OCI-LY7 (cell line): ENCODE measurements around the gene DCLK1. TPM values are rescaled to one million over a fixed set of nuclear protein-coding genes. Genes with fewer than 3 reads are reported as not detected.

Experiments used
- BruUV-seq: library from RNA; stranded (reverse); fragments of 400-500 nt; replicated peaks from 2 replicates; lab custom pipeline; 2021; lab: Mats Ljungman, UMichigan
- CTCF ChIA-PET: fragments of 300-600 bp; sonication (Branson Sonifier 250); formaldehyde crosslinking; loops from one replicate; lab custom pipeline; 2022; ENCODE audit warnings: antibody characterized with exemption; ENCODE audit not compliant: unreplicated experiment; lab: Charles Lee
- POLR2A ChIA-PET: fragments of 300-600 bp; sonication (Branson Sonifier 250); formaldehyde crosslinking; loops from one replicate; lab custom pipeline; 2022; ENCODE audit warnings: antibody characterized with exemption; lab: Charles Lee
- DNase-seq: peaks from one replicate; pipeline ENCODE4 v3.0.0-alpha.2; 2015; ENCODE audit warnings: low spot score
- H2AFZ ChIP-seq: fragments of 200-600 bp; sonication (generic), shearing (Covaris generic); 2 replicates; pipeline ENCODE4 v1.6.1; 2014; ENCODE audit warnings: mild to moderate bottlenecking, antibody characterized with exemption, low read length, moderate library complexity
- H3K27ac ChIP-seq: fragments of 200-600 bp; sonication (generic); 2 replicates; pipeline ENCODE4 v1.5.1; 2014; ENCODE audit warnings: mixed run types, low read depth, mild to moderate bottlenecking, moderate library complexity, low read length, inconsistent platforms; ENCODE audit not compliant: poor library complexity, severe bottlenecking
- H3K36me3 ChIP-seq: fragments of 200-600 bp; sonication (generic); 2 replicates; pipeline ENCODE4 v1.6.1; 2014; ENCODE audit warnings: mild to moderate bottlenecking, antibody characterized with exemption, low read length, moderate library complexity, mixed read lengths; ENCODE audit not compliant: insufficient read depth
- H3K4me1 ChIP-seq: fragments of 200-600 bp; sonication (generic); 2 replicates; pipeline ENCODE4 v1.5.1; 2014; ENCODE audit warnings: mild to moderate bottlenecking, low read length; ENCODE audit not compliant: insufficient read depth, poor library complexity, severe bottlenecking
- H3K4me2 ChIP-seq: fragments of 200-600 bp; sonication (generic); 2 replicates; pipeline ENCODE4 v1.6.1; 2014; ENCODE audit warnings: mild to moderate bottlenecking, low read length
- H3K4me3 ChIP-seq: fragments of 200-600 bp; sonication (generic); 2 replicates; pipeline ENCODE4 v1.5.1; 2014; ENCODE audit warnings: mild to moderate bottlenecking, low read depth, low read length; ENCODE audit not compliant: poor library complexity, severe bottlenecking
- H3K79me2 ChIP-seq: fragments of 200-600 bp; sonication (generic); 2 replicates; pipeline ENCODE4 v1.6.1; 2016; ENCODE audit warnings: low read depth, mild to moderate bottlenecking, low read length, moderate library complexity, mixed read lengths; ENCODE audit not compliant: insufficient read depth
- H3K9me2 ChIP-seq: fragments of 200-600 bp; sonication (generic); 2 replicates; pipeline ENCODE4 v1.6.1; 2016; ENCODE audit warnings: mild to moderate bottlenecking, low read length, mixed read lengths; ENCODE audit not compliant: insufficient read depth
- H3K9me3 ChIP-seq: fragments of 200-600 bp; sonication (generic); 2 replicates; pipeline ENCODE4 v1.6.1; 2014; ENCODE audit warnings: mild to moderate bottlenecking, mixed run types, low read length, mixed read lengths
- H4K20me1 ChIP-seq: fragments of 200-600 bp; sonication (generic); 2 replicates; pipeline ENCODE4 v1.6.1; 2014; ENCODE audit warnings: mild to moderate bottlenecking, antibody characterized with exemption, low read length, moderate library complexity, mixed read lengths; ENCODE audit not compliant: insufficient read depth
- EZH2phosphoT487 ChIP-seq: fragments of 200-600 bp; sonication (generic); IDR thresholded peaks from 2 replicates; pipeline ENCODE4 v1.6.1; 2018; ENCODE audit warnings: low read depth, borderline replicate concordance, mild to moderate bottlenecking, mixed run types, antibody characterized with exemption, low read length, moderate library complexity, mixed read lengths
- intact Hi-C: fragments of 100-400 bp; cut with micrococcal nuclease; formaldehyde crosslinking; loops from one replicate; pipeline ENCODE4 v1.10.0; 2022; ENCODE audit not compliant: unreplicated experiment
- total RNA-seq, 2 experiments: library from RNA; depleted of rRNA in 1 of 2; stranded (reverse); fragments of >200 nt in 1 of 2; shearing (Covaris generic) in 1 of 2; gene quantifications; 2 replicates each; pipeline ENCODE4 v1.2.3, GENCODE V29; 2014 to 2022
- TF ChIP-seq, protein P1 (sequence below): fragments of 200-600 bp; sonication (generic); conservative IDR thresholded peaks from 2 replicates; pipeline ENCODE4 v1.5.1; 2014; ENCODE audit warnings: mild to moderate bottlenecking, antibody characterized with exemption, low read length, moderate library complexity, mixed read lengths

Gene DCLK1
- total RNA-seq, 2 experiments from 2014 or later, result not detected

GRCh38 chr13:36028359-36029025 is 102.7 kb downstream of the DCLK1 start:
- no peaks in the 10 kb centered on the region for H3K9me3 ChIP-seq
- H3K4me2 ChIP-seq, result no peak overlapping the region
- POLR2A ChIA-PET, result no interaction called here
- H3K4me1 ChIP-seq, result no peaks in the 10 kb centered on the region
- H3K79me2 ChIP-seq, result no peaks in the 10 kb centered on the region
- CTCF ChIA-PET, result no interaction called here
- no peak overlapping the region for H3K4me3 ChIP-seq
- no peaks in the 10 kb centered on the region for H3K9me2 ChIP-seq
- TF ChIP-seq EZH2phosphoT487, result no peak
- TF ChIP-seq, protein P1, sequence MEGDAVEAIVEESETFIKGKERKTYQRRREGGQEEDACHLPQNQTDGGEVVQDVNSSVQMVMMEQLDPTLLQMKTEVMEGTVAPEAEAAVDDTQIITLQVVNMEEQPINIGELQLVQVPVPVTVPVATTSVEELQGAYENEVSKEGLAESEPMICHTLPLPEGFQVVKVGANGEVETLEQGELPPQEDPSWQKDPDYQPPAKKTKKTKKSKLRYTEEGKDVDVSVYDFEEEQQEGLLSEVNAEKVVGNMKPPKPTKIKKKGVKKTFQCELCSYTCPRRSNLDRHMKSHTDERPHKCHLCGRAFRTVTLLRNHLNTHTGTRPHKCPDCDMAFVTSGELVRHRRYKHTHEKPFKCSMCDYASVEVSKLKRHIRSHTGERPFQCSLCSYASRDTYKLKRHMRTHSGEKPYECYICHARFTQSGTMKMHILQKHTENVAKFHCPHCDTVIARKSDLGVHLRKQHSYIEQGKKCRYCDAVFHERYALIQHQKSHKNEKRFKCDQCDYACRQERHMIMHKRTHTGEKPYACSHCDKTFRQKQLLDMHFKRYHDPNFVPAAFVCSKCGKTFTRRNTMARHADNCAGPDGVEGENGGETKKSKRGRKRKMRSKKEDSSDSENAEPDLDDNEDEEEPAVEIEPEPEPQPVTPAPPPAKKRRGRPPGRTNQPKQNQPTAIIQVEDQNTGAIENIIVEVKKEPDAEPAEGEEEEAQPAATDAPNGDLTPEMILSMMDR, result no peak
- H3K27ac ChIP-seq, result no peak overlapping the region
- no peak for DNase-seq
- no TSS peak for BruUV-seq
- H2AFZ ChIP-seq, result no peak overlapping the region
- H4K20me1 ChIP-seq, result no peaks in the 10 kb centered on the region
- H3K36me3 ChIP-seq, result no peaks in the 10 kb centered on the region
- intact Hi-C loops, result no loop called here

DNA sequence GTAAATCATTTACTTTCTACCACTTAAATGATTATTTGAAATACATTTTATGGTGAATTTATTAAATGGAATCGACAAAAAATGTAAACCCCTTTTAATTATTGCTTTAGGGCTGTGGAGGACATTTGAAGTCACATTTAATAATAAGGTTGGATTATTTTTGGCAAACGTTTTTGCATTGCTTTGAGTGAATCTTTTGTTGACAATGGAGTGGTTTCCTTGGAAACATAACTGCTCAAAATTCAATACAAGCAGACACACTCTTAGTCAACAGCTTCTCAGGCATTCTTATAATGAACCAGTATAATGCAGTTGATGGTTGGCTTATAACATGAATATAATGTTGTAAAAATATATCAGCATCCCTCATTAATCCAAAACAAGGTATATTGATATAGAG is 104.7 kb downstream of the DCLK1 start:
- DNase-seq, result no peak
- H3K36me3 ChIP-seq, result no peaks in the 10 kb centered on the region
- H3K27ac ChIP-seq, result no peak overlapping the region
- H3K79me2 ChIP-seq, result no peaks in the 10 kb centered on the region
- no peak overlapping the region for H2AFZ ChIP-seq
- TF ChIP-seq, protein P1, result no peak
- no peak for TF ChIP-seq EZH2phosphoT487
- H3K9me3 ChIP-seq, result no peaks in the 10 kb centered on the region
- H3K4me1 ChIP-seq, result no peaks in the 10 kb centered on the region
- intact Hi-C loops, result no loop called here
- H4K20me1 ChIP-seq, result no peaks in the 10 kb centered on the region
- H3K4me2 ChIP-seq, result no peak overlapping the region
- no peak overlapping the region for H3K4me3 ChIP-seq
- no peaks in the 10 kb centered on the region for H3K9me2 ChIP-seq
- ChIA-PET POLR2A (interaction anchor here (0.6 kb wide), 1 partner anchor 76 kb away, joined by 3 read pairs; no protein-coding TSS in a partner anchor), CTCF (no interaction called here)
- no TSS peak for BruUV-seq

DNA sequence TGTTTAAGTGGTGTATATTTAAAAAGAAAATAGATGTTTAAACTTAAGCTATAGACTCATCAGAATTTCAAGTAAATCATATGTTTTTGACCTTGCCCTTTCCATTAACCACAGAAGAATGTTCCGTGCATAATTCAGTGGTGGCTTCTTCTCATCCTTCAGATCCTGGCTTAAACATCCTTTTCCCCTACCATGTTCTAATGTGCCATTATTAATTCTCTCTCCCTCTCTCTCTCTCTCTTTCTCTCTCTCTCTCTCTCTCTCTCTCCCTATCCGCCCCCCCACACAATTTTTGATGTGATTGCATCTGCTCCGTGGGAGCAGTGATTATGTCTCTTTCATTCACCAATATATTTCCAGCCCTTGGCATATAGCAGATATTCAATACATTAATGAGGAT is 116.4 kb downstream of the DCLK1 start:
- H3K4me3 ChIP-seq, result no peak overlapping the region
- CTCF ChIA-PET, result no interaction called here
- H2AFZ ChIP-seq, result no peak overlapping the region
- H3K9me3 ChIP-seq, result no peaks in the 10 kb centered on the region
- no peaks in the 10 kb centered on the region for H3K9me2 ChIP-seq
- H3K79me2 ChIP-seq, result no peaks in the 10 kb centered on the region
- BruUV-seq, result no TSS peak
- intact Hi-C loops, result no loop called here
- no peak for DNase-seq
- H3K4me1 ChIP-seq, result no peaks in the 10 kb centered on the region
- H3K27ac ChIP-seq, result no peak overlapping the region
- TF ChIP-seq, protein P1, result no peak
- TF ChIP-seq EZH2phosphoT487, result no peak
- H4K20me1 ChIP-seq, result no peaks in the 10 kb centered on the region
- POLR2A ChIA-PET, result interaction anchor here (1.0 kb wide), 1 partner anchor 13 kb away, joined by 3 read pairs; no protein-coding TSS in a partner anchor
- no peaks in the 10 kb centered on the region for H3K36me3 ChIP-seq
- H3K4me2 ChIP-seq, result no peak overlapping the region
